NCI-H1105 treated with DMSO at 0.1 percent for 48 hours (cell line): ENCODE measurements around the gene CCR6.

ENCODE experiments used
- DNase-seq: peaks from one replicate; lab custom pipeline; 2025; lab: John Stamatoyannopoulos, UW

CCR6 gene

DNA sequence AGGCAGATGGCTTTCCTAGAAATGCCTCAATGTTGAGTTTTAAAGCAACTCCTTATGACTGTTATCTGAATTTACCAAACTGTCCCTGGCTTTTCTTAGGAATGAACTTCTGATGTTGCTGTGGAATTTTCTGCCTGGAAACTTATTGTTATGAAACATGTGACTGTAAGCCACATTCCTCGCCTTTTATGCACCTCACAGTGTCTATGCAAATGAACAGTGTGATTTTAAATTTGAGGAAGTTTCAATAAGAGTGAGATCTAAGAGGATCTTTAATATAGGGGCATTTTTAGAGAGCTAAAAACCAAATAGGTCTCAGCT, 2.4 kb upstream of the CCR6 start:
- DNase-seq: no peak

GRCh38 chr6:167121335-167121841, 1.5 kb upstream of the CCR6 start:
- DNase-seq: no peak

DNA sequence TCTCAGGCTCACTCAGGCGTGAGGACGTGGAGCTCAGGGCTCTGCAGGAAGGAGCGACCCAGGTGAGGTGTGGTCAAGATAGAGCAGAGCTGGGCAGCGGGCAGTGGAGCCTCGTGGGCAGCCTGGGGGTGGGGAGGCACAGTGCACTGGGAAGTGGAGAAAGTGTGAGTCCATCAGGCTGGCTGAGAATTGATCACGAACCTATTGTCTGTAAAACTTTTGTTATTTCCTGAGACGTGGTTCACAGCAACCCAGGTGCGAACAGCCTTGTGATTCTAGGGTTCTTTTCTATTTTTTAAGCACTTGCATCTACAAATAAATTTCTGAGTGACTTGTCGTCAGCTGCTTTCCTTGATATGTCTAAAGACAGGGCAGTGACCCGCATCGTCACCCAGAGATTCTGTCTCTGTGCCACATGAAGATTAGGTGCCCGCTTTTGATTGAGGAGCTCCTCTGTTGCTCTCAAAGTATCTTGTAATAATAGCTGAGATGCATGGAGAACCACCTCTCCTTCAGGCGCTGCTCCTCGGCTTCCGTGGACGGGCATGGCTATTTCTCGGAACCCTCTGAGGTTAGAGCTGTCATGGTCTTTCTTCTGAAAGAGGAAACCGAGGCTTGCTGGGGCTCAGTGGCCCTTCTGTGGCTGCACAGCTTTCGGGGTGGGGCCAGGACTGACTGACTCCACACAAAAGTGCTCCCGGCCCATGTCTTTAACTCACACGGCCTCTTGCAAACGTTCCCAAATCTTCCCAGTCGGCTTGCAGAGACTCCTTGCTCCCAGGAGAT, 662 bp upstream of the CCR6 start:
- no peak for DNase-seq

DNA sequence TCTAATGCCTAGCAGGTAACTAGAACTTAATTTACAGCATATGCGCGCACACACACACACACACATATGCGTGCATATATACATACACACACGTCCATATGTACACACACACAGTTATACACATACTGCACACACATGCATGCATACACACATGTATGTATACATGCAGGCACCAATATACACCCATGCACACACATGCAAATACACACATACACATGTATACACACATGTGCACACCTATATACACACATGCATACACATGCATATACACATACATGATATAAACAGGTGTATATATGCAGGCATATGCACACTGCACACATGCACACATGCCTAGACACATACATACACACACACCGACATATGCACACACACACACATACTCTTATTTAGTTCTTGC, 1.9 kb downstream of the CCR6 start:
- no peak for DNase-seq

DNA sequence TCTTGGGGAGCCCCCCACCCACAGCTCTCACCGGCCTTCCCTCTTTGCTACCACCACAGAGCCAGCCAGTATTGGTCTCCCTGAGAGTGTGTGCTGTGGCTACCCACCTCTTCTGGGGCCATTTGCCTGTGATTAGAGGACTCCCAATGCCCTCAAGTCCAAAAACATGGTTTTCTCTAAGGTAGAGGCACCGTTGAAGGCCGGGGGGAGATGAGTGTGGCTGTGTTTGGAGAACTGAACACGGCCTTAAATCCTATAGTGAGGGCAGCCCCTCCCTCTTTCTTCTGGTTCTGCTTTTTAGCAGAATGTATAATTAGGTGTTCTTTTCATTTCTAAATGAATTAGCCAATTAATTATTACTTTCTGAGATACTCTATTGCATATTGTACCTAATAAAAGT, 2.5 kb downstream of the CCR6 start:
- DNase-seq: no peak

DNA sequence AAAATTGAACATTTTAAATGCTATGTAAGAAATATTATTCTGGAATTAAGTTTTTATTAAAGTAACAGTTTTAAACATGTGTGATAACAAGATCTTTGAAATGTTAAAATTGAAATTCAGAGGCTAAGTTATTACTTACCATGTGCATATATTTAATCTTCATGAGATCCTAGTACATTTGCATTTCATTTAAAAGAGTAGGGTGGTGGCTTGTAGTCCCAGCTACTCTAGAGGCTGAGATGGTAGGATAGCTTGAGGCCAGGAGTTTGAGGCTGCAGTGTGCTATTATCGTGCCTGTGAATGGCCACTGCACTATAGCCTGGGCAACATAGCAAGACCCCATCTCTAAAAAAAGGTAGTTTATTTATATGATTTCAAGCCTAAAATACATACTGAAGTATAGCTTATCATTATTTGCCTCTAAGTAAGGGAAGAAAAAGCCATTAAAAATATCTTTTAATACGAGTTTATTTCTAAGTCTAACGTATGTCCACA, 3.0 kb downstream of the CCR6 start:
- no peak for DNase-seq

DNA sequence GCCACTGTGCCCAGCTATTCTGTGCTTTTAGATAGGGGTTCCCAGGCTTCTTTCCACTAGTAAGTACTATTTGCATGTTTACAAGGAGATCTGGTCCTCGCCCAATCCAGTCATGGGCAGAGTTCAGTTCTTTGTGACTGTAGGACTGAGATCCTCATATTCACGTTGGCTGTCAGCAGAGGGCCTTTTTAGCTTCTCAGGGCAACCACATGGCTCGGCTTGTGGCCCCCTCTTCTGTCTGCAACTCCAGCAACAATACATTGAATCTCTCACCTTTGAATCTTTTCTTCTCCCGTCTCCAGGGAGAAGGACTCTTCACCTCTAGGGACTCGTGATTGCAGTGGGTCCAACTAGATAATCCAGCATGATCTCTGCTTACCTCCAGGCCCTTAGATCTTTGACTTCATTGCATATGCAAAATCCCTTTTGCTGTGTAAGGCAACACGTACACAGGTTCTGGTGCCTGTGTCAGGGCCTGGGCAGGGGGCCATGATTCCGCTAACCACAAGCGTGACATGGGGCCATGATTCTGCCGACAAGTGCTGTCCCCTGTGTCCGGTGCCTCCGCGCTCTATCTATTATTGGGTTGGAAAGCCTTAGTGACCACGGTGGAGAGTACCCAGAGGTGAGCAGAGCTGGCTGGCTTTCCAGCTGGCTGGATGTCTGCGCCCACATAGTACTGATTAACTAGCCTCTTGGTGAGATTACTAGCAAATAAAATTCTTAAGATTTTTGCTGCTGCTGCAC, 5.1 kb downstream of the CCR6 start:
- no peak for DNase-seq

DNA sequence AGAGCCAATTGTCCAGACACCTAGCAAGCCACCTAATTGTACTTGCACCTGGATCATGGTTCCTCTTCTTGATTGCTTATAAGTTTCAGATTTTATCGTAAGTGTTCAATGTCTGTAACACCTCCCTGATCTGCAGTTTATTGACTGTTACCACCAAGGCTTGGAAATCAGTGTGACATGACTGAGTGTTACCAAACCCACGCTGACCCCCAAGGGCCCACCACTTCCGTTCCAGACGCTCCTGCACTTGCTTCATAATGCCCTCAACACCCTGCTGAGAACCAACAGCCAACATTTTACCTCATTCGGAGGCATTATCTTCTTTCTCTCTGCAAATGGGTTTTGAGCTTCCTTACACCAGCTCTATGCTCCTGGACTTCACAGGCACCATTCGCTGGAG, 6.3 kb downstream of the CCR6 start:
- DNase-seq: no peak

DNA sequence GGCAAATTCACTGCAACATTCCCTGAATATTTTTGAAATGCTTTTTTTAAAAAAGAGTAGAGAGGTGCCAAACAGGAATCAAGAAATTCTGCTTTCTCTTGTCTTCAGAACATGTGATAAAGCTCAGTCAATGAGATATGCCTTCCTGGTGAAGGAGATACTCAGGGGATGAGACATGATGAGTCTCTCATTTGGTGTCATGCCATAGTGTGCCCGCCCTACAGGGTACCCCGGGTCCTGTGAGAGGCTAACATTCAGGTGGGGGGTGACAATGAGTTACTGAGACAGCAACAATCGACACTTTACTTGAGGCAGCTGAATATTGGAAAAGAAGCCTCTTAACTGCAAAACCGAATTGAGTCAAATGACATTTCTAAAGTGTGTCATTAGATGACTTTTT, 6.7 kb downstream of the CCR6 start:
- DNase-seq: no peak

DNA sequence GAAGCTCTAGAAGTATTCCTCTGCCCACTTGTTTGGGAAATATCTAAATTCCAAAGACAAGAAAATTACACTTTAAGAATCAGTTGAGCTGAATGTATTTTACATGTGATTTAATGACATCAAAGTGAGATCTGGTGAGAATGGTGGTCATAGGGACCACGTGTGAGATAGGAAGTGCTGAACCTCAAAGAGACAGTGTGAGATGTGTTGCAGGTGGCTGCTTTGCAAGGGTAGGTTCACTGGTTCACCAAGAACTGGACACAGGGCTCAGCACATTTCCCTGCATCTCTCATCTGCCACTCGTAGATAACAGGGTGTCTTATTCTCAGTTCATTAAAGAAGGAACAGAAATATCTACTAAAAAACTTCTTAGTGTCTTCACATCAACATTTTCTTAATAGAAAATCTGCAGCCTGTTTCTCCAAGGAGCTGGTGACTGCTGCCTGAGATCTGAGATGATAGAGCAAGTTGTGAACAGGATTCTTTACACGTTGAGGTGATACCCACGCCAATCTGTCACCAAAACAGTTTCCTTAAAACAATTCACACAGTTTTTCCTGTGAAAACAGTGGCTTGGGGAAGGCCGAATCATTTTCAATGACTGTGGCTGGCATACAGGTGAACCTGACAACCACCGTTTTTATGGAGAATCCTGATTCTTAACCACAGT, 7.2 kb downstream of the CCR6 start:
- DNase-seq: no peak

- DNase-seq: peak; percentile 37
These were observed 8.1 kb downstream of the CCR6 start for GRCh38 chr6:167130712-167131684.

DNA sequence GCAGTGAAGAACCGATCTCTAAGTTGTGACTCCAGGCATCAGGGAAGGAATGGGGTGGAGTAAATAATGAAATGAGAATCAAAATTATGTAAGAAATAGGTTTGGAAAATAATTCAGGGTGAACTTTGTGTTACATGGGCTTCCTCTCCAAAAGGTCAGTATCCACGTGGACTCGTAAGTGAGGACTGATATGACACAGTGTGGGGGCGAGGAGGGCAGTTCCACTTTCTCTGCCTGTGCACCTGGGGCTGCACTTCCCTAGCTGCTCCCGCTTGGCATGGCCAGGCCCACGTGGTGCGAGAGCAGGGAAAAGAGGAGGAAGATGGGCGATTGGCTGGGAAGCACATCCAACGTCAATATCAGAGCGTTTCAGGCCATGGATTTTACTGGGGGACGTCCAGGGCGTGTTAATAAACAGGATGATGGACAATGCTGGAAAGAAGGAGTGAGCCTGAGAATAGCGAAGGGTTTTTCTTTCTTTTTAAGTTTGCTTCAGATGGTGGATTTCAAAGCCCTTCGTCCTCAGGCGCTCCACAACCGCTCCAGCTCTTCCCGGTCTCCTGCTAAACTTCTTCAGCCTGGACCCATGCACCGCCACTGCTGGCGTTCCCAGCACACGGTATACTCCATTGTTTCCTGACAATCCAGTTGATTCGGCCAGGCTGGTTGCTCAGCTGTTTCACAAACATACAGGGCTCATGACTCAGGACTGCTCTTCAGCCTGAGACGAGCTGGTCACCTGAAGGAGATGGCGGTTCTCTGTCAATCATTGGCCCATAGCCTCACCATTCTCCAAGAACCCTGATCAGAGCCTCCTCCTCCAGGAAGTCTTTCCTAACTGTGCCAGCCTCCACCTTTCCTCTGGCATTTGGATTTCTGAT, 11.8 kb downstream of the CCR6 start:
- no peak for DNase-seq

DNA sequence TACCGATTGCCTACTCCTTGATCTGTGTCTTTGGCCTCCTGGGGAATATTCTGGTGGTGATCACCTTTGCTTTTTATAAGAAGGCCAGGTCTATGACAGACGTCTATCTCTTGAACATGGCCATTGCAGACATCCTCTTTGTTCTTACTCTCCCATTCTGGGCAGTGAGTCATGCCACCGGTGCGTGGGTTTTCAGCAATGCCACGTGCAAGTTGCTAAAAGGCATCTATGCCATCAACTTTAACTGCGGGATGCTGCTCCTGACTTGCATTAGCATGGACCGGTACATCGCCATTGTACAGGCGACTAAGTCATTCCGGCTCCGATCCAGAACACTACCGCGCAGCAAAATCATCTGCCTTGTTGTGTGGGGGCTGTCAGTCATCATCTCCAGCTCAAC, 13.5 kb downstream of the CCR6 start:
- no peak for DNase-seq

DNA sequence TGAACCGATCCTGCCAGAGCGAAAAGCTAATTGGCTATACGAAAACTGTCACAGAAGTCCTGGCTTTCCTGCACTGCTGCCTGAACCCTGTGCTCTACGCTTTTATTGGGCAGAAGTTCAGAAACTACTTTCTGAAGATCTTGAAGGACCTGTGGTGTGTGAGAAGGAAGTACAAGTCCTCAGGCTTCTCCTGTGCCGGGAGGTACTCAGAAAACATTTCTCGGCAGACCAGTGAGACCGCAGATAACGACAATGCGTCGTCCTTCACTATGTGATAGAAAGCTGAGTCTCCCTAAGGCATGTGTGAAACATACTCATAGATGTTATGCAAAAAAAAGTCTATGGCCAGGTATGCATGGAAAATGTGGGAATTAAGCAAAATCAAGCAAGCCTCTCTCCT, 14.2 kb downstream of the CCR6 start:
- no peak for DNase-seq

- peak; percentile 37 for DNase-seq
These were observed 15.0 kb downstream of the CCR6 start for GRCh38 chr6:167137881-167138280.

DNA sequence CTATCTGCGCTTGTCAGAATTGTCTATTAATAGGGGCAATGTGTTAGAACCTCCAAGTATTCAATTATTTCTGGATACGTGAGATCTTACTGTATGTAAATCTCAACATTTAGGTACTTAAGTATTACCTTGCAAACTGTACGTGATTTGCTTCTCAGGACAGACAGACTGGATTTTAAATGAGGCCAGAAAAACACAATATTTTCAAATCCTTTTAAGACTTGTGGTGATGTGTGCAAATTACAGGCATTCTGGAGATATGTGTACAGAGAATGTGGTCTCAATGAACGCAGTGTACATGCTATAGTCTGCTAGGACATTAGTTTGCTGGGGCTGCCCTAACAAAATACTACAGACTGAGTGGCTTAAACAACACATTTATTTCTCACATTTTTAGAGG, 16.9 kb downstream of the CCR6 start:
- DNase-seq: no peak

DNA sequence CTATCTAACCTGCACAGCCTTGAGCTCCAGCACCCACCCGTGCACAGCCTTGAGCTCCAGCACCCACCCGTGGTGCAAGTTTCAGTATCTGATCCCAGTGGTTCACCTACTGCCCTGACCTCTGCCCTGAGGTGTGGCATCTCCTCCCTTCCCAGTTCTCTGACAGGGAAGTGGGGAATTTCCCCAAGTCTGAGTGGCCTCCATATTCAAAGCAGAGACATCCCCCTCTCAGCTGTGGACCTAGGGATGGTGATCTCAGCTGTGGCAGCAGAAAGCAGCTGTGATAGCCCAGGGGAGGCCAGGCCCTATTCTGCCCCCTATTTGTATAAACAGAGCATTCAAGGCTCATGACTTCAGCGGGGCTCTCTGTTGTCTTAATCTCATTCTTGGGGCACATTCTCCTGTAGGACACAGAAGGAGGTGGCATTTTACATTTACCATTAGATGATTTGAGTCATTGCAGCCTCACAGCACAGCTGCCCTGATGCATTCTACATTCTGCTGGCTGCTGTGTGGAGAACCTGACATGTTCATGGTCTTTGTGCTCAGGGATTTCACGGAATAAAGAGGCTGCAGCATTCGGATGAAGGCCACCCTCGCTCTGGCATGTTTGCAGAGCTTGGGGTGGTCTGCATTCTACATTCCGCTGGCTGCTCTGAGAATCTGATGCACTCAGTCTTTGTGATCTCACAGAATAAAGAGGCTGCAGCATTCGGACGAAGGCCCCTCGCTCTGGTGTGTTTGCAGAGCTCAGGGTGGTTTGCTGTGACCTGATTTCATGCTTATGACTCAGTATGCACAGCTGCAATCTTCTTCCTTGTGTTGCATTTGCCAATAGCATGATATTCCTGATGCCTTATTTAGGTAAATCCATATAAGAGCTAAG, 17.9 kb downstream of the CCR6 start:
- DNase-seq: no peak

- peak; percentile 78 for DNase-seq
These were observed 19.0 kb downstream of the CCR6 start for GRCh38 chr6:167141667-167142432.

DNA sequence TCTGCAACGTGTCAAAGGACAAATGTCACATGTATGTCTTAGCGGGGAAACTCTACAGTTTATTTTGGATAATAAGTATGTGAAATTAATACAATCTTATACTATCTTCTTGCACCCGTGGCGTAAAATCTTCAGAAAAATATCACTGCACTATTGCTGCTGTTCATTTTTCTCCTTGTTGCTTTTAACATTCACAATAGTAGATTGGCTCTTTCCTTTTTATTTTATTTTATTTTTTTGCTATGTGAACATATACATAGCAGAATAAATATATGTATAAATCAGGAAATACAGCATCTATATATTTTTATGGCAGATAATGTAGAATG, 19.5 kb downstream of the CCR6 start:
- no peak for DNase-seq
